ENCODE results near the gene TLCD1.
"Not testable (repeated sequence)": the region's sequence is repeated elsewhere in the genome, so short reads cannot be mapped to it uniquely, and the experiment has no call there.

Gene TLCD1

DNA sequence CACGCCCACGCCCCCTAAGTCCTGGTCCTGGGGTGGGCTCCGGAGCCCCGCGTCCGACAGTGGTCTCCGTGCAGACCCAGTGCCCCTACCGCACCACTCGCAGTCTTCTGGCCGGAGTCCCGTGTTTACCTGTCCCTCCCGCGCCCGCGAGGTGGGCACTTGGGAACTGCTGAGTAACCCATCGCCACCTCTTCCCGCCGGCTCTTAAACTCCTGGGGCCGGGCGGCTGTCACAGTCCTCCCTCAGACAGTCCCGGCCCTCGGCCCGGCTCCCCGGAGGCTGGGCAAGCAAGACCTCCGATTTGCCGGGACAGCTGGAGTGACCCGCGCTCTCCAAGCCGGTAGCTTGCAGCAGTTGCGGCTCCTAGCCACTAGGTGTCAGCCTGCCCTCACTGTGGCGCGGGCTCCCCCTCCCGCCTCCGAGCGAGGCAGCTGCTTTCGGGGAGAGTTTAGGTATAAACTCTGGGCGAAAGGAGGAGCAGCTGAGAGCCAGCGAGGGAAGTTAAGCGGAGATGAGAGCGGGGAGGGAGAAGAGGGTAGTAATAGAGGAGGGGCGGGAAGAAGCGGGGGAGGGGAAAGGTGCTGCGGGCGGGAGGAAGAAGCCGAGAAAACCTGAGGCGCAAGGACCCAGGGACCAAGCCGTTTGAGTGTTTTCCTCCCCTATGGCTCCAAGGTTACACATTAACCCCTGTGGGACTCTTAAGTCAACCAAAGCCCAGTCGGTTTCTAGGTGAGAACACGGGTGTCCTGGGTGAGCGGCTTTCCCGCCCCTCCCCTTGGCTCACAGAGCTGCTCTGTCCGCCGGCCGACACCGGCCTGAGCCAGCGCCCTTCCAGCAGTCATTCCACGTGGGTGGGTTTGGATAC lies 826 bp upstream of the TLCD1 start:
- Histone ChIP-seq H3K4me1 (ENCODE audit: control insufficient read depth in 1 of 2, insufficient read depth in 2 of 2, low read length in 2 of 2) (peaks cover 29 to 50% of the 10 kb centered on the region in 2 donors), H3K9ac (ENCODE audit: low read depth in 1 of 2, low read length in 2 of 2) (peak overlapping the region; percentile 62 to 70)

DNA sequence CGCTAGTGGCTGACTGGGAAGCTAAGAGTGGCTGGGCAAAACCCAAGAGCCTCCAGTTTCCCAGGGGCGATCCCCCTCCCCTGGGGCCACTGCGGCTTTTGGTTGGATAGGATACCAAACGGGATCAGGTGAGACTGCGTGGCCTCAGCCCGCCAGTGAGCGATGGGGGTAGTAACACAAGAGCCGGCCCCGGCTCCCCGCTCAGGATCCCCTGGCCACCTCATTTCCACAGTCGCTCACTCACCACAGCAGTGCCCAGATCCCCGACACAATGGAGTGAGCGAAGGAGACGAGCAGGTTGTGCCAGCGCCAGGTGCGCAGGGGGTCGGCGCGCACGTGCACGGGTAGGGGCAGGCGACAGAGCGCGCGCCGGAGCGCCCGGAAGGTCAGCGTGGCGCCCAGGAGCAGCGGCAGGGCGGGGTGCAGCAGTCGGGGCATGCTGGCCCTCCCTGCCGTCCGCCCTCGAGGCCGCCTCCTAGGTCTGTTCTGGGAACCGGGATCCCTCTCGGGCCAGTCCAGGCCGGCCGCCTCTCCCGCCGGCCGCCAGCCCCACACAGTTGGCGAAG lies 290 bp downstream of the TLCD1 start:
- H3K36me3 ChIP-seq (ENCODE audit: control insufficient read depth in 1 of 2, insufficient read depth in 2 of 2, low read length in 2 of 2) = peaks cover 13 to 32% of the 10 kb centered on the region in 2 donors
- peak overlapping the region; percentile 53 to 76 for H3K9ac ChIP-seq (ENCODE audit: low read depth in 1 of 2, low read length in 2 of 2)
- H3K4me3 ChIP-seq (ENCODE audit: low read depth in 1 of 2, low read length in 2 of 2) = peak overlapping the region; percentile 70 to 79
- no peak overlapping the region for H3K27ac ChIP-seq (ENCODE audit: low read depth, low read length)
- no peaks in the 10 kb centered on the region for H3K9me3 ChIP-seq (ENCODE audit: control insufficient read depth in 1 of 2, low read length in 2 of 2)
- no peaks in the 10 kb centered on the region for H3K27me3 ChIP-seq (ENCODE audit: control insufficient read depth in 1 of 2, insufficient read depth in 2 of 2, low read length in 2 of 2)
- H3K4me1 ChIP-seq (ENCODE audit: control insufficient read depth in 1 of 2, insufficient read depth in 2 of 2, low read length in 2 of 2) = peaks cover 38 to 61% of the 10 kb centered on the region in 2 donors

More for the DNA sequence above, 826 bp upstream of the TLCD1 start:
- H3K36me3 ChIP-seq (ENCODE audit: control insufficient read depth in 1 of 2, insufficient read depth in 2 of 2, low read length in 2 of 2) = peaks cover 13 to 29% of the 10 kb centered on the region in 2 donors
- H3K27ac ChIP-seq (ENCODE audit: low read depth, low read length) = peak overlapping the region; percentile 20
- no peaks in the 10 kb centered on the region for H3K9me3 ChIP-seq (ENCODE audit: control insufficient read depth in 1 of 2, low read length in 2 of 2)
- H3K4me3 ChIP-seq (ENCODE audit: low read depth in 1 of 2, low read length in 2 of 2) = peak overlapping the region; percentile 86 to 93
- no peaks in the 10 kb centered on the region for H3K27me3 ChIP-seq (ENCODE audit: control insufficient read depth in 1 of 2, insufficient read depth in 2 of 2, low read length in 2 of 2)

GRCh38 chr17:28725166-28725659 lies 820 bp downstream of the TLCD1 start:
- H3K27me3 ChIP-seq (ENCODE audit: control insufficient read depth in 1 of 2, insufficient read depth in 2 of 2, low read length in 2 of 2) = no peaks in the 10 kb centered on the region
- H3K9ac ChIP-seq (ENCODE audit: low read depth in 1 of 2, low read length in 2 of 2) = peak overlapping the region; percentile 53 to 76
- H3K36me3 ChIP-seq (ENCODE audit: control insufficient read depth in 1 of 2, insufficient read depth in 2 of 2, low read length in 2 of 2) = peaks cover 13 to 32% of the 10 kb centered on the region in 2 donors
- no peaks in the 10 kb centered on the region for H3K9me3 ChIP-seq (ENCODE audit: control insufficient read depth in 1 of 2, low read length in 2 of 2)
- peaks cover 38 to 66% of the 10 kb centered on the region in 2 donors for H3K4me1 ChIP-seq (ENCODE audit: control insufficient read depth in 1 of 2, insufficient read depth in 2 of 2, low read length in 2 of 2)
- peak overlapping the region; percentile 70 to 79 for H3K4me3 ChIP-seq (ENCODE audit: low read depth in 1 of 2, low read length in 2 of 2)
- H3K27ac ChIP-seq (ENCODE audit: low read depth, low read length) = no peak overlapping the region

- no peaks in the 10 kb centered on the region for H3K9me3 ChIP-seq (ENCODE audit: control insufficient read depth in 1 of 2, low read length in 2 of 2)
- H3K9ac ChIP-seq (ENCODE audit: low read depth in 1 of 2, low read length in 2 of 2) = peak overlapping the region in 1 of 2 donors; percentile 76
- H3K4me3 ChIP-seq (ENCODE audit: low read depth in 1 of 2, low read length in 2 of 2) = peak overlapping the region in 1 of 2 donors; percentile 79
- H3K27ac ChIP-seq (ENCODE audit: low read depth, low read length) = no peak overlapping the region
- H3K27me3 ChIP-seq (ENCODE audit: control insufficient read depth in 1 of 2, insufficient read depth in 2 of 2, low read length in 2 of 2) = no peaks in the 10 kb centered on the region
- peaks cover 35 to 63% of the 10 kb centered on the region in 2 donors for H3K4me1 ChIP-seq (ENCODE audit: control insufficient read depth in 1 of 2, insufficient read depth in 2 of 2, low read length in 2 of 2)
- H3K36me3 ChIP-seq (ENCODE audit: control insufficient read depth in 1 of 2, insufficient read depth in 2 of 2, low read length in 2 of 2) = peaks cover 13 to 32% of the 10 kb centered on the region in 2 donors
These were observed 1.4 kb downstream of the TLCD1 start for GRCh38 chr17:28724500-28725165.

GRCh38 chr17:28723836-28724499 lies 2.1 kb downstream of the TLCD1 start:
- H3K27ac ChIP-seq (ENCODE audit: low read depth, low read length); H3K4me3 ChIP-seq (ENCODE audit: low read depth in 1 of 2, low read length in 2 of 2); H3K9ac ChIP-seq (ENCODE audit: low read depth in 1 of 2, low read length in 2 of 2); H3K9me3 ChIP-seq (ENCODE audit: control insufficient read depth in 1 of 2, low read length in 2 of 2); H3K27me3 ChIP-seq (ENCODE audit: control insufficient read depth in 1 of 2, insufficient read depth in 2 of 2, low read length in 2 of 2): not testable (repeated sequence)
- Histone ChIP-seq H3K4me1 (ENCODE audit: control insufficient read depth in 1 of 2, insufficient read depth in 2 of 2, low read length in 2 of 2) (peaks cover 34 to 57% of the 10 kb centered on the region in 2 donors), H3K36me3 (ENCODE audit: control insufficient read depth in 1 of 2, insufficient read depth in 2 of 2, low read length in 2 of 2) (peaks cover 13 to 32% of the 10 kb centered on the region in 2 donors)

- H3K4me3 ChIP-seq (ENCODE audit: low read depth in 1 of 2, low read length in 2 of 2) = no peak overlapping the region
- no peak overlapping the region for H3K27ac ChIP-seq (ENCODE audit: low read depth, low read length)
- peaks cover 37 to 60% of the 10 kb centered on the region in 2 donors for H3K4me1 ChIP-seq (ENCODE audit: control insufficient read depth in 1 of 2, insufficient read depth in 2 of 2, low read length in 2 of 2)
- no peaks in the 10 kb centered on the region for H3K9me3 ChIP-seq (ENCODE audit: control insufficient read depth in 1 of 2, low read length in 2 of 2)
- H3K27me3 ChIP-seq (ENCODE audit: control insufficient read depth in 1 of 2, insufficient read depth in 2 of 2, low read length in 2 of 2) = no peaks in the 10 kb centered on the region
- peaks cover 13 to 32% of the 10 kb centered on the region in 2 donors for H3K36me3 ChIP-seq (ENCODE audit: control insufficient read depth in 1 of 2, insufficient read depth in 2 of 2, low read length in 2 of 2)
- no peak overlapping the region for H3K9ac ChIP-seq (ENCODE audit: low read depth in 1 of 2, low read length in 2 of 2)
These were observed 2.7 kb downstream of the TLCD1 start for GRCh38 chr17:28723159-28723835.

DNA sequence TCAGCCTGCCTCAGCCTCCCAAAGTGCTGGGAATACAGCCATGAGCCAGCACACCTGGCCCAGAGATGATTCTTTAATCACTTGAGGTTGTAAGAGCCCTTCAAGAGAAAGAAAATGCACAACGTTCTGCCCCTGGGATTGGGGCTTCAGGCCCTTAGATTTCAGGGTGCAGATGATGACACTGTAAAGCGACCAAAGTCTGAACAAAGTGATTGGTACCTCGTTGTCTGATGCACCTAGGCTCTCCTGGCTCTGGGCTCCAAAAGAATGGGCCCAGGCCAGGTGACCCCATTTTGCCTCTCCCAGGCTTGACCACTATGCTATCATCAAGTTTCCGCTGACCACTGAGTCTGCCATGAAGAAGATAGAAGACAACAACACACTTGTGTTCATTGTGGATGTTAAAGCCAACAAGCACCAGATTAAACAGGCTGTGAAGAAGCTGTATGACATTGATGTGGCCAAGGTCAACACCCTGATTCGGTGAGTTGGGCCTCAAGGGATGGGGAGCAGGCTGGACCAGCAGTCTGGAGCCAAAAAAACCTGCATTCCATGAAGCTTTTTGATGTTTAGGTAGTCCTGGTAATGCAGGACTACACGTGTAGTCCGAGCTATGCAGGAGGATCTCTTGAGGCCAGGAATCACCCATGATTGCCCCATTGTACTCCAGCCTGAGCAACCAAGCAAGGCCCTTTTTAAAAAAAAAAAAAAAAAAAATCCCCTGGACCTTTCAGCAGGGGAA lies 3.4 kb downstream of the TLCD1 start:
- Histone ChIP-seq H3K4me1 (ENCODE audit: control insufficient read depth in 1 of 2, insufficient read depth in 2 of 2, low read length in 2 of 2) (peaks cover 34 to 58% of the 10 kb centered on the region in 2 donors), H3K9ac (ENCODE audit: low read depth in 1 of 2, low read length in 2 of 2) (no peak overlapping the region), H3K36me3 (ENCODE audit: control insufficient read depth in 1 of 2, insufficient read depth in 2 of 2, low read length in 2 of 2) (peaks cover 13 to 32% of the 10 kb centered on the region in 2 donors), H3K9me3 (ENCODE audit: control insufficient read depth in 1 of 2, low read length in 2 of 2) (no peaks in the 10 kb centered on the region), H3K4me3 (ENCODE audit: low read depth in 1 of 2, low read length in 2 of 2) (no peak overlapping the region), H3K27me3 (ENCODE audit: control insufficient read depth in 1 of 2, insufficient read depth in 2 of 2, low read length in 2 of 2) (no peaks in the 10 kb centered on the region), H3K27ac (ENCODE audit: low read depth, low read length) (no peak overlapping the region)

DNA sequence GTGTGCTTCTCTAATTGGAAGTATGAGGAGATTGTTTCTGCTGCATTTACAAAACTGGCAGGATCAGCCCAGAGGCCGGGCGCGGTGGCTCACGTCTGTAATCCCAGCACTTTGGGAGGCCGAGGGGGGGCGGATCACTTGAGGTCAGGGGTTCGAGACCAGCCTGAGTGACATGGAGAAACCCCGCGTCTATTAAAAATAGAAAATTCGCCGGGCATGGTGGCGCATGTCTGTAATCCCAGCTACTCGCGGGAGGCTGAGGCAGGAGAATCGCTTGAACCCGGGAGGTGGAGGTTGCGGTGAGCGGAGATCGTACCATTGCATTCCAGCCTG lies 5.1 kb downstream of the TLCD1 start:
- peak overlapping the region; percentile 75 to 95 for H3K9ac ChIP-seq (ENCODE audit: low read depth in 1 of 2, low read length in 2 of 2)
- H3K27ac ChIP-seq (ENCODE audit: low read depth, low read length); H3K9me3 ChIP-seq (ENCODE audit: control insufficient read depth in 1 of 2, low read length in 2 of 2); H3K27me3 ChIP-seq (ENCODE audit: control insufficient read depth in 1 of 2, insufficient read depth in 2 of 2, low read length in 2 of 2): not testable (repeated sequence)
- peak overlapping the region; percentile 95 to 98 for H3K4me3 ChIP-seq (ENCODE audit: low read depth in 1 of 2, low read length in 2 of 2)
- H3K36me3 ChIP-seq (ENCODE audit: control insufficient read depth in 1 of 2, insufficient read depth in 2 of 2, low read length in 2 of 2) = peaks cover 13 to 32% of the 10 kb centered on the region in 2 donors
- H3K4me1 ChIP-seq (ENCODE audit: control insufficient read depth in 1 of 2, insufficient read depth in 2 of 2, low read length in 2 of 2) = peaks cover 41 to 61% of the 10 kb centered on the region in 2 donors
